Ectodermal cell (in vitro differentiated cells): ENCODE results near the gene SOHLH2. TPM values are rescaled to one million over a fixed set of nuclear protein-coding genes. Genes with fewer than 3 reads are reported as not detected.

Source experiments
- H3K27ac ChIP-seq: 2 replicates; pipeline ENCODE4 v1.7.0; 2013; ENCODE audit warnings: mild to moderate bottlenecking, low read depth, low read length; ENCODE audit not compliant: insufficient read depth, poor library complexity, severe bottlenecking
- H3K27me3 ChIP-seq: 2 replicates; pipeline ENCODE4 v1.7.0; 2013; ENCODE audit warnings: mild to moderate bottlenecking, low read length; ENCODE audit not compliant: insufficient read depth, control insufficient read depth, poor library complexity, severe bottlenecking
- H3K36me3 ChIP-seq: one replicate; pipeline ENCODE4 v1.7.0; 2013; ENCODE audit warnings: low read length; ENCODE audit not compliant: control insufficient read depth, insufficient read depth
- H3K4me1 ChIP-seq: one replicate; pipeline ENCODE4 v1.7.0; 2013; ENCODE audit warnings: low read length; ENCODE audit not compliant: control insufficient read depth, insufficient read depth
- H3K4me3 ChIP-seq: 2 replicates; pipeline ENCODE4 v1.7.0; 2013; ENCODE audit warnings: low read depth, low read length, control low read depth; ENCODE audit not compliant: insufficient read depth
- H3K9me3 ChIP-seq: 2 replicates; pipeline ENCODE4 v1.7.0; 2013; ENCODE audit warnings: mild to moderate bottlenecking, low read length, moderate library complexity; ENCODE audit not compliant: control insufficient read depth
- WGBS, 2 experiments: methylation state at CpG; one replicate each; pipeline ENCODE4 v1.1.7; 2013; ENCODE audit warnings: missing lambda C conversion rate in 2 of 2; 5-methylcytosine and 5-hydroxymethylcytosine counted together
- polyA plus RNA-seq, 4 experiments: library from polyadenylated mRNA; stranded (reverse); fragments of 50-300 nt; gene quantifications; one replicate each; pipeline ENCODE4 v1.2.3, GENCODE V29; 2013

SOHLH2 gene, protein sequence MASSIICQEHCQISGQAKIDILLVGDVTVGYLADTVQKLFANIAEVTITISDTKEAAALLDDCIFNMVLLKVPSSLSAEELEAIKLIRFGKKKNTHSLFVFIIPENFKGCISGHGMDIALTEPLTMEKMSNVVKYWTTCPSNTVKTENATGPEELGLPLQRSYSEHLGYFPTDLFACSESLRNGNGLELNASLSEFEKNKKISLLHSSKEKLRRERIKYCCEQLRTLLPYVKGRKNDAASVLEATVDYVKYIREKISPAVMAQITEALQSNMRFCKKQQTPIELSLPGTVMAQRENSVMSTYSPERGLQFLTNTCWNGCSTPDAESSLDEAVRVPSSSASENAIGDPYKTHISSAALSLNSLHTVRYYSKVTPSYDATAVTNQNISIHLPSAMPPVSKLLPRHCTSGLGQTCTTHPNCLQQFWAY
- polyA plus RNA-seq (2013, experiment 1 of 4), result 1.5 TPM
- polyA plus RNA-seq (2013, experiment 2 of 4), result 0.89 TPM
- polyA plus RNA-seq (2013, experiment 3 of 4), result 1.1 TPM
- polyA plus RNA-seq (2013, experiment 4 of 4), result 1.1 TPM

DNA sequence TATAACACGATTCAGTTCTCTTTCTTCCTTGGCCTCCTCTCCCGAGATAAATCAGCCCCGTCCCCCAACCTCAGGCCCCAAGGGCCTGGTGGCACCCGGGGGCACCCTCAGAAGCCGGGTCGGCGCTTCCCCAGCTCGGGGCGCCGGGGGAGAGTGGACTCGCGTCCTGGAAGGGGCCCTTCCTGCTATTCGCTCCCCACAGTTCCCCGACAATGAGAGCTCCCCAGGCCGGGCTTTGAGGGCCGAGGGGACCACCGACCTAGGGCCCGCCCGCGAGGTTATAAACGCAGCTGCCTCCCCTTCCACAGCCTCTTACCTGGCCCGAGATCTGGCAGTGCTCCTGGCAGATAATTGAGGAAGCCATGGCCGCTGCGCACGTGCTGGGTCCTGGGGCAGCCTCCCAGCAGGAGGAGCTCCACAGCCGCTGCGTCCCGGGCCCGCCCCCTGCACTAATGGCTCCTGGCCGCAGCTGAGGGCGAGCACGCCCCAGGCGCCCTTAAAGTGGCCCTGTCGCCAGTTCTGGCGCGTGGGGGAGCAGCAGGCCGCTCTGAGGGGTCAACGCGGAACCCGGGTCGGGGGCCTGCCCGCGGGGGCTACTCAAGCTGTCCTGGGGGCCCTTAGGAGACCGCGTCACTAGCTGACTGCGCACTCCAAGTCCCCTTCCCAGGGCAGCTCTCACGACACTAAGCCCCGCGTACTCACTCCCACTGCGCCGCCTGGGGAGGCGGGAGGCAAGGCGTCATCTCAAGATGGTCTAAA lies at the start of gene SOHLH2:
TSS of gene SOHLH2 (minus strand) at position 394 of the 759 bp plus-strand sequence. CDS start at position 364, 30 bp downstream.
- H3K27ac ChIP-seq, result no peak within 1 kb of the TSS
- 95 to 96% methylated on average over 53 of the region's 53 CpGs for WGBS, 2 experiments

DNA sequence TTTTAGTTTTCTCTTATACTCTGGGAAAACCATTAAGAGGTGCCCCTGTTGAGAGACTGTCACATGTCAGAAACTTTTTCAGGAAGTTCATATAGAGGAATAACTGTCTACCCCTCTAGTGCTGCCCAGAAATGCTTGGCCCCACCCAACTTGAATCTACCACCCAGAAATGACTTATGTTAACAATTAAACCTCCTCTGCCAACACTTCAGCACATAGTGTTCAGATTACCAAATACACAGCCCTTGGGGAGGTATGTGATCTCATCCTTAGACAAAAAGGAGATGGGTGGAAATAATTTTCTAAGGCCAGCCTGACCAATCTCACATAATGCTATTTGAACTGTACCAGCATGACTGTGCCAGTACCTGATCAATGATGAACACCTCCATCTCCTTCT lies 47.6 kb upstream of the SOHLH2 start:
- H3K36me3 ChIP-seq, result no peaks in the 10 kb centered on the region
- H3K9me3 ChIP-seq, result no peaks in the 10 kb centered on the region
- H3K27ac ChIP-seq, result no peak overlapping the region
- H3K27me3 ChIP-seq, result no peaks in the 10 kb centered on the region
- no peaks in the 10 kb centered on the region for H3K4me1 ChIP-seq
- H3K4me3 ChIP-seq, result no peak overlapping the region

More for the DNA sequence above, at the start of gene SOHLH2:
- Histone ChIP-seq H3K9me3 (no peaks in the 10 kb centered on the region), H3K4me1 (peaks cover 4% of the 10 kb centered on the region), H3K36me3 (no peaks in the 10 kb centered on the region), H3K4me3 (no peak within 1 kb of the TSS), H3K27me3 (no peaks in the 10 kb centered on the region)

DNA sequence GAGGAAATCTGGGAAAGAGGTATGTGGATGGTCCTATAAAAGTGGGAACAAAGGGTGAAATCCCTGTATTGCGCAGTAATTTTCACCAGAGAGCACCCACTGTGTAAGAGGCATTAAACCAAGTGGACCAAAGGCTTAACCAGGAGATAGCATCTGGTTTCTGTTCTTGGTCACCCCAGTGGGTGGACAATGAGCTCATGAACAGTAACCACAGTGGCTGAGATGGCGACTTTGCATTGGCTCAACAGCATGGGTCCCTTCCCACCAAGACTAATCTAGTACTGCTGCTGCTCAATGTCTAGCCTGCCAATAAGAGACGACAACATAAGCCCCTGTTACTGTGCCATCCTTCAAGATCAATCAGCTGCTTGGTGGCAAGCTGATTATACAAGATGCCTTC lies 46.7 kb upstream of the SOHLH2 start:
- Histone ChIP-seq H3K4me1 (no peaks in the 10 kb centered on the region), H3K9me3 (no peaks in the 10 kb centered on the region), H3K4me3 (no peak overlapping the region), H3K27me3 (no peaks in the 10 kb centered on the region), H3K36me3 (no peaks in the 10 kb centered on the region), H3K27ac (no peak overlapping the region)
- WGBS, 2 experiments, result 94 to 97% methylated on average over 3 of the region's 3 CpGs

DNA sequence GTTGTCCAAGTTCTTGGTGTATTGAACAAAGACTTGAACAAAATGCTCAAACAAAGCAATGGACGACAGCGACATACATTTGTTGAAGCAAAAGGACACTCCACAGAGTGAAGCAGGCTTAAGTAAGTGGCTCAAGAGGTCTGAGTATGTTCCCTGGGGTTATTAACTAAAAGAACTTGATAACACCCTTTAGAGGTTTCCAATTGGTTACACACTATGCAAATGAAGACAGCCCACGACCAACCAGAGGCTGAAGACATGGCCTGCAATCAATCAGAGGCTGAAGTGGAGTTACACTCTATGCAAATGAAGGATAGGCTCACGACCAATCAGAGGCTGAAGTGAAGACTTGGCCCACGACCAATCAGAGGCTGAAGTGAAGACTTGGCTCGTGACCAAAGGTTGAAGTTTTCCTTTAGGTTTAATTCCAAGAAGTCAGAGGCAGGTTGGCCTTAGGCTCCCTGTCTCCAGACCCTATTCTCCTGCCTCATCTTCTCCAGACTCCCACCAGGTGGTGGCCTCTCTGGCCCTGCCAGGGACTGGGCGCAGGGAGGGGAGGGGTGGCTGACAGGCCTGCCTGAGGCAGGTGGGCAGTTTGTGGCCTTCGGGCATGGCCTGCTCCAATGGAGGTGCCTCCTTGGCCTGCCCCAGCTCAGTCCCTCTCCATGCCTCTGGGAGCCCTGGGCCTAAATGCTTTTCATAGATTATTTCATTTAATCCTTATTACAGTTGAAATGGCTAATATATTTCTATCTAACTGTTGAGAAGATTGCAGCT lies 45.2 kb upstream of the SOHLH2 start:
- no peaks in the 10 kb centered on the region for H3K4me1 ChIP-seq
- no peak overlapping the region for H3K27ac ChIP-seq
- H3K36me3 ChIP-seq, result no peaks in the 10 kb centered on the region
- WGBS, 2 experiments, result 94 to 96% methylated on average over 8 of the region's 8 CpGs
- no peaks in the 10 kb centered on the region for H3K9me3 ChIP-seq
- H3K27me3 ChIP-seq, result no peaks in the 10 kb centered on the region
- H3K4me3 ChIP-seq, result no peak overlapping the region

DNA sequence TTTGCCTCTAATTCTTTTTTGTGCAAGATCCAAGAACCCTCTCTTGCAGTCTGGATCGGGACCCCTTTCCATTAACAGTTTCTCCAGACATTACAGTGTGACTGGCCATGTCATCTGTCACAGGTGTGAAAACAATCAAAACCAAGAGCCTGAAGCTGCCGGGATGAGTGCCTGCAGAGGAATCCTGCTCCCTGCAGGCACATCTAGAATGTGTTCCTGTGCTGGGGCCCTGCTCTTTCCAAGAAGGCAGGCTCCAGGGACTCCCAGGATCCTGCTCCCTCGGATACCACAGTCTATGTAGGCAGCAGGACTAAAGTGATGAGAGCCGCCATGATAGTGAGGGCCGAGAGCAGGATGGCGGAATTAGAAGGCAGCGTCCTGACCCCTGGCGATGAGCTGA lies 44.5 kb upstream of the SOHLH2 start:
- no peak overlapping the region for H3K27ac ChIP-seq
- no peaks in the 10 kb centered on the region for H3K36me3 ChIP-seq
- 92 to 93% methylated on average over 8 of the region's 8 CpGs for WGBS, 2 experiments
- no peak overlapping the region for H3K4me3 ChIP-seq
- no peaks in the 10 kb centered on the region for H3K27me3 ChIP-seq
- H3K4me1 ChIP-seq, result no peaks in the 10 kb centered on the region
- H3K9me3 ChIP-seq, result no peaks in the 10 kb centered on the region

DNA sequence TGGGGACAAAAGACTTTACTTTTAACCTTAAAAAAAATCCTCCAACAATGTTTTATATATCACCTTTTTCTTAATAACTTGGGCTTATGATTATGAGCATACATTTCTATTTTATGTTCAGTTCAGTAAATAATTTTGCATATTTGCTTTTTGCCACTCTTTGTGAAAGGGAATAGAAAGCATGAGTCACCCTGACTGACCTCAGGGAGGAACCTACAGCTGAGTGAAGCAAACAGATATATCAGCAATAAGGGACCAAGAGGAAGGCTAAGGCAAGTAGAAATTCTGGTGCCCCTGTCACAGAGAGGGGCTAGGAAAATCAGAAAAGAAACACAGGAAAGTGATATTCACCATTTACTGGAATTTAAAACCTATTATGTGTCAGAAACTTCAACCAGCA lies 37.2 kb upstream of the SOHLH2 start:
- Histone ChIP-seq H3K4me3 (no peak overlapping the region), H3K27ac (no peak overlapping the region), H3K36me3 (peaks cover 8% of the 10 kb centered on the region), H3K27me3 (no peaks in the 10 kb centered on the region), H3K9me3 (peaks cover 2% of the 10 kb centered on the region), H3K4me1 (no peaks in the 10 kb centered on the region)

DNA sequence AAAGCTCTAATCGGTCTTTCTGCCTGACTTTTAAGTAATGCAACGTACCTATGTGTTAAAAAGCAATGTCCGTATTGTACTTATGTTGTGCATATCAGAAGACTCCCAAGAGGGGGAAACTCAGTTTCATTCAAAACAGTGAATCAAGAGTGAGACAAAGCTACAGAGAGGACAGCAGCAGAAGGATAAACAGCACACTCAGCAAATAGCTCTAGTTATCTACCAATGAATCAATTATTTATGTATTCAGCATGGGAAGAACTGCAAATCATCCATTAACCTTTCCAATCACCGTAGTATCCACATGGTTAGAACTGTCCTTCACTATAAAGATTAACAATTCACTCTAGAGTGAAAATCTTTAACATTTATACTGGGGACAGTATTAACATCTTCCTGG lies 36.7 kb upstream of the SOHLH2 start:
- no peak overlapping the region for H3K27ac ChIP-seq
- H3K9me3 ChIP-seq, result peaks cover 2% of the 10 kb centered on the region
- peaks cover 8% of the 10 kb centered on the region for H3K36me3 ChIP-seq
- no peak overlapping the region for H3K4me3 ChIP-seq
- H3K27me3 ChIP-seq, result no peaks in the 10 kb centered on the region
- 94 to 95% methylated on average over 4 of the region's 4 CpGs for WGBS, 2 experiments
- H3K4me1 ChIP-seq, result no peaks in the 10 kb centered on the region

DNA sequence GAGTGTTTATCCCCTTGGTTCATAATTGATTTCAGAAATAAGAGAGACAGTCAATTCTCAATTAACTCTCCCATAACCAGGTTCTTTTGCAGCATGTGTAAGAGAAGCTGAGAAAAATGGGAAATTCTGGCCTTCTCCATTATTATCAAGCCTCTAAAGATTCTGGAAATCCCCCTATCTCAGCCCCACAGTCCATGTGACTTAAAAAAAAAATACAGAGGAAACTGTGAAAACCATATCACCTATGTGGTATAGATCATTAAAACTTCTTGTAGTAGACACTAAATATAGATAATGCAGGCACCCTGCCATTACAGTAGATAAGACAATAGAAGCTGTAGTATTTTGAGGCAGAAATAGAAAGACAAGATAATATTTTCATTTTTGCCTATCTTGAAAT lies 34.3 kb upstream of the SOHLH2 start:
- no peak overlapping the region for H3K27ac ChIP-seq
- H3K4me3 ChIP-seq, result no peak overlapping the region
- no peaks in the 10 kb centered on the region for H3K4me1 ChIP-seq
- H3K9me3 ChIP-seq, result peaks cover 2% of the 10 kb centered on the region
- H3K36me3 ChIP-seq, result peaks cover 8% of the 10 kb centered on the region
- no peaks in the 10 kb centered on the region for H3K27me3 ChIP-seq

DNA sequence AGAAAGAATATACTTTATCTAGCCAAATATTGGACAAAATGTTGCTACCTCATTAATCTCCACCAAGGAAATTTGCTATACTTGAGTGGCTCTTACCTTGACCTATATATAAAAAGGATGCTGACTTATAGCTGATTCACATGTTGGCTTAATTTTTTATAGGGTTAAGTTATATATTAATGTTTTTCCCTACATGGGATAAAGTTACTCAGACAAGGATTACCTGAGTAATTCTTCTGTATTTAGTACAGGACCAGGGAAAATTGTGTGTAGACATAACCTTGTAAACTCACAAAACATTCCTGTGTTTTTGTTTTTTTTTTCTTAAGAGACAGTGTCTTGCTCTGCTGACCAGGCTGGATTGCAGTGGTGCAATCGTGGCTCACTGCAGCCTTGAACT lies 30.6 kb upstream of the SOHLH2 start:
- Histone ChIP-seq H3K27me3 (no peaks in the 10 kb centered on the region), H3K9me3 (peaks cover 2% of the 10 kb centered on the region), H3K27ac (no peak overlapping the region), H3K36me3 (peaks cover 8% of the 10 kb centered on the region), H3K4me1 (no peaks in the 10 kb centered on the region), H3K4me3 (no peak overlapping the region)
- 86 to 89% methylated on average over 1 of the region's 1 CpG for WGBS, 2 experiments

DNA sequence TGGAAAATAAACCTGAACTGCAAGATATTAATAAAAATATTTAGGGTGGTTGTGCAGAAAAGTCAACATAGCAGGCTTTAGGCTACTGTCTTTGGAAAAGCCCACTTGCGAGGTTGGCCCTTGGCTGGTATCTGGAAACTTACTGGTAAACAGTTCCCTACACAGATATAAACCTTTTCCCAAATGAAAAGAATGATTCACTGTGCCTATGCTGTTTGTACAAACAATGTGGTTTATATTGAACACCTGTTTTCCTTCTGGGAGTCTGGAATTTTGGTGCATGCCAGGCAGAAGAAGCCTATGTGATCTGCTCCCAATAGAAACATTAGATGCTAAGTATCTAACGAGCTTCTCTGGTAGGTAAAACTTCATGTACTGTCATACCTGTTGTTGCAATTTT lies 29.7 kb upstream of the SOHLH2 start:
- peaks cover 8% of the 10 kb centered on the region for H3K36me3 ChIP-seq
- H3K27me3 ChIP-seq, result no peaks in the 10 kb centered on the region
- 88 to 91% methylated on average over 2 of the region's 2 CpGs for WGBS, 2 experiments
- no peak overlapping the region for H3K27ac ChIP-seq
- no peak overlapping the region for H3K4me3 ChIP-seq
- no peaks in the 10 kb centered on the region for H3K4me1 ChIP-seq
- H3K9me3 ChIP-seq, result peaks cover 2% of the 10 kb centered on the region
